Naive thymus-derived CD4-positive, alpha-beta T cell (primary cell): Measurements from ENCODE around the gene HES7. TPM values are rescaled to one million over a fixed set of nuclear protein-coding genes. Genes with fewer than 3 reads are reported as not detected.

Experiments
- ATAC-seq: fragments of 150-1000 bp; cut with Tn5 transposase; 2 replicates; pipeline ENCODE4 v1.10.0; 2021; ENCODE audit warnings: mild to moderate bottlenecking, moderate library complexity
- CTCF ChIA-PET: fragments of 350-600 bp; sonication (Branson Sonifier 250); formaldehyde crosslinking; loops from one replicate; lab custom pipeline; 2021; ENCODE audit warnings: antibody characterized with exemption; lab: Charles Lee
- POLR2A ChIA-PET: fragments of 350-600 bp; sonication (Branson Sonifier 250); formaldehyde crosslinking; loops from one replicate; lab custom pipeline; 2021; ENCODE audit warnings: antibody characterized with exemption, inconsistent platforms; lab: Charles Lee
- DNase-seq, 9 donors: peaks; one replicate each; pipeline versions ENCODE4 v3.0.0 to v3.0.0-alpha.2; 2020 to 2022; ENCODE audit warnings: mixed read lengths in 1 of 9
- H3K27ac ChIP-seq: one replicate; pipeline ENCODE4 v1.7.0; 2013; ENCODE audit warnings: mild to moderate bottlenecking, low read depth, low read length, moderate library complexity
- H3K27me3 ChIP-seq, 2 donors: one replicate each; pipeline ENCODE4 v1.7.0; 2013; ENCODE audit warnings: low read length in 2 of 2, mild to moderate bottlenecking in 2 of 2, moderate library complexity in 2 of 2; ENCODE audit not compliant: control insufficient read depth in 2 of 2, insufficient read depth in 2 of 2
- H3K36me3 ChIP-seq, 3 experiments: 1 replicate in 2 of 3; 2 replicates in 1 of 3; pipeline ENCODE4 v1.7.0; 2013; ENCODE audit warnings: low read length in 3 of 3, mild to moderate bottlenecking in 3 of 3, moderate library complexity in 1 of 3; ENCODE audit not compliant: insufficient read depth in 3 of 3, control insufficient read depth in 2 of 3
- H3K4me1 ChIP-seq, 2 donors: one replicate each; pipeline ENCODE4 v1.7.0; 2013; ENCODE audit warnings: low read length in 2 of 2, mild to moderate bottlenecking in 2 of 2, moderate library complexity in 1 of 2; ENCODE audit not compliant: control insufficient read depth in 2 of 2, insufficient read depth in 2 of 2
- H3K4me3 ChIP-seq: 2 replicates; pipeline ENCODE4 v1.7.0; 2013; ENCODE audit warnings: mild to moderate bottlenecking, low read length
- H3K9me3 ChIP-seq, 3 experiments: 1 replicate in 2 of 3; 2 replicates in 1 of 3; pipeline ENCODE4 v1.7.0; 2013; ENCODE audit warnings: low read length in 3 of 3; ENCODE audit not compliant: control insufficient read depth in 2 of 3
- H3K27ac Mint-ChIP-seq, 9 donors: one replicate each; pipeline ENCODE4 v1.8.0; 2020 to 2022; ENCODE audit warnings: mixed read lengths in 9 of 9, mild to moderate bottlenecking in 8 of 9, moderate library complexity in 5 of 9, inconsistent platforms in 2 of 9
- H3K27me3 Mint-ChIP-seq, 5 donors: one replicate each; pipeline ENCODE4 v1.8.0; 2021 to 2022; ENCODE audit warnings: mixed read lengths in 5 of 5, mild to moderate bottlenecking in 1 of 5
- H3K36me3 Mint-ChIP-seq, 5 donors: one replicate each; pipeline ENCODE4 v1.8.0; 2020 to 2022; ENCODE audit warnings: mixed read lengths in 5 of 5, mild to moderate bottlenecking in 3 of 5, inconsistent platforms in 1 of 5
- H3K4me1 Mint-ChIP-seq, 7 donors: one replicate each; pipeline ENCODE4 v1.8.0; 2020 to 2022; ENCODE audit warnings: mixed read lengths in 7 of 7, mild to moderate bottlenecking in 3 of 7, inconsistent platforms in 1 of 7
- H3K4me3 Mint-ChIP-seq, 10 donors: one replicate each; pipeline ENCODE4 v1.8.0; 2020 to 2022; ENCODE audit warnings: mild to moderate bottlenecking in 10 of 10, mixed read lengths in 10 of 10, moderate library complexity in 6 of 10, inconsistent platforms in 2 of 10
- H3K9me3 Mint-ChIP-seq, 11 donors: one replicate each; pipeline ENCODE4 v1.8.0; 2020 to 2022; ENCODE audit warnings: mixed read lengths in 11 of 11, mild to moderate bottlenecking in 4 of 11, inconsistent platforms in 1 of 11, moderate library complexity in 1 of 11
- intact Hi-C, 2 donors: fragments of 100-400 bp; cut with micrococcal nuclease; formaldehyde crosslinking; loops; one replicate each; pipeline ENCODE4 v1.15.1; 2023
- polyA plus RNA-seq, 2 donors: library from polyadenylated mRNA; unstranded; fragments of 300-500 nt; fragmentation: Illumina TruSeq; gene quantifications; one replicate each; pipeline ENCODE4 v1.2.3, GENCODE V29; 2021
- total RNA-seq, 6 experiments: library from RNA in 5 of 6; stranded (reverse) in 5 of 6; gene quantifications; 1 replicate in 5 of 6; 2 replicates in 1 of 6; pipeline ENCODE4 v1.2.3 and lab custom pipeline; 2021 to 2026

HES7 gene
- total and polyA plus RNA-seq, 7 experiments from 2014 or later: 0.22 to 0.98 (median 0.41) TPM; not detected in 2

- intact Hi-C loops: loop anchor here (1.0 to 10.0 kb wide), 6 partner anchors 12 to 916 kb away; partner anchors contain the start of genes CD68 (in 1 of the 2), DVL2 (in 1 of the 2) and PHF23 (in 1 of the 2)
- peak overlapping the region; percentile 80 for H3K4me3 ChIP-seq
- CTCF ChIA-PET: interaction anchor here (1.0 to 1.7 kb wide), 3 partner anchors 11 to 36 kb away, joined by 3 to 11 read pairs (median 3); no protein-coding TSS in a partner anchor
- H3K36me3 Mint-ChIP-seq: peaks cover 1 to 27% (median 13%) of the 10 kb centered on the region in 5 donors
- no peaks in the 10 kb centered on the region for H3K9me3 ChIP-seq
- peak overlapping the region in 6 of 10 donors; percentile 64 to 95 (median 91) for H3K4me3 Mint-ChIP-seq
- H3K36me3 ChIP-seq: peaks cover 29 to 49% (median 36%) of the 10 kb centered on the region in 3 experiments
- H3K27ac ChIP-seq: peak overlapping the region; percentile 95
- H3K4me1 ChIP-seq: peaks cover 50 to 53% of the 10 kb centered on the region in 2 donors
- peak overlapping the region in 2 of 9 donors; percentile 96 to 99 for H3K27ac Mint-ChIP-seq
- H3K9me3 Mint-ChIP-seq: peaks cover 0 to 22% (median 0%) of the 10 kb centered on the region in 11 donors
- peaks cover 0 to 68% (median 45%) of the 10 kb centered on the region in 7 donors for H3K4me1 Mint-ChIP-seq
- DNase-seq (peak; percentile 89 to 96 (median 93)), ATAC-seq (peak; percentile 67)
- H3K27me3 ChIP-seq: no peaks in the 10 kb centered on the region
- POLR2A ChIA-PET: interaction anchor here (0.6 to 14.5 kb wide), 13 partner anchors 12 to 304 kb away, joined by 3 to 820 read pairs (median 4); partner anchors contain the start of genes BORCS6, CTC1, PFAS and RANGRF
- no peaks in the 10 kb centered on the region for H3K27me3 Mint-ChIP-seq
Observed at GRCh38 chr17:8151120-8151640, 27.3 kb upstream of the HES7 start.

- Histone ChIP-seq H3K27me3 (no peaks in the 10 kb centered on the region), H3K9me3 (no peaks in the 10 kb centered on the region), H3K4me1 (peaks cover 44 to 52% of the 10 kb centered on the region in 2 donors), H3K4me3 (peak overlapping the region; percentile 40), H3K27ac (peak overlapping the region; percentile 95), H3K36me3 (peaks cover 30 to 52% (median 41%) of the 10 kb centered on the region in 3 experiments)
- peaks cover 0 to 66% (median 44%) of the 10 kb centered on the region in 7 donors for H3K4me1 Mint-ChIP-seq
- peaks cover 0 to 25% (median 0%) of the 10 kb centered on the region in 11 donors for H3K9me3 Mint-ChIP-seq
- H3K4me3 Mint-ChIP-seq: peak overlapping the region in 6 of 10 donors; percentile 64 to 95 (median 91)
- H3K27ac Mint-ChIP-seq: peak overlapping the region in 3 of 9 donors; percentile 11 to 99 (median 96)
- H3K36me3 Mint-ChIP-seq: peaks cover 4 to 34% (median 16%) of the 10 kb centered on the region in 5 donors
- ChIA-PET CTCF (interaction anchor here (0.7 to 1.7 kb wide), 4 partner anchors 10 to 37 kb away, joined by 3 to 11 read pairs (median 3); no protein-coding TSS in a partner anchor), POLR2A (interaction anchor here (0.6 to 14.5 kb wide), 15 partner anchors 11 to 303 kb away, joined by 3 to 820 read pairs (median 4); partner anchors contain the start of genes BORCS6, CTC1, PFAS and RANGRF)
- DNase-seq (no peak), ATAC-seq (no peak)
- intact Hi-C loops: loop anchor here (1.0 to 10.0 kb wide), 6 partner anchors 11 to 916 kb away; partner anchors contain the start of genes CD68 (in 1 of the 2), DVL2 (in 1 of the 2) and PHF23 (in 1 of the 2)
- H3K27me3 Mint-ChIP-seq: no peaks in the 10 kb centered on the region
Observed at GRCh38 chr17:8150194-8151119, 26.6 kb upstream of the HES7 start.

DNA sequence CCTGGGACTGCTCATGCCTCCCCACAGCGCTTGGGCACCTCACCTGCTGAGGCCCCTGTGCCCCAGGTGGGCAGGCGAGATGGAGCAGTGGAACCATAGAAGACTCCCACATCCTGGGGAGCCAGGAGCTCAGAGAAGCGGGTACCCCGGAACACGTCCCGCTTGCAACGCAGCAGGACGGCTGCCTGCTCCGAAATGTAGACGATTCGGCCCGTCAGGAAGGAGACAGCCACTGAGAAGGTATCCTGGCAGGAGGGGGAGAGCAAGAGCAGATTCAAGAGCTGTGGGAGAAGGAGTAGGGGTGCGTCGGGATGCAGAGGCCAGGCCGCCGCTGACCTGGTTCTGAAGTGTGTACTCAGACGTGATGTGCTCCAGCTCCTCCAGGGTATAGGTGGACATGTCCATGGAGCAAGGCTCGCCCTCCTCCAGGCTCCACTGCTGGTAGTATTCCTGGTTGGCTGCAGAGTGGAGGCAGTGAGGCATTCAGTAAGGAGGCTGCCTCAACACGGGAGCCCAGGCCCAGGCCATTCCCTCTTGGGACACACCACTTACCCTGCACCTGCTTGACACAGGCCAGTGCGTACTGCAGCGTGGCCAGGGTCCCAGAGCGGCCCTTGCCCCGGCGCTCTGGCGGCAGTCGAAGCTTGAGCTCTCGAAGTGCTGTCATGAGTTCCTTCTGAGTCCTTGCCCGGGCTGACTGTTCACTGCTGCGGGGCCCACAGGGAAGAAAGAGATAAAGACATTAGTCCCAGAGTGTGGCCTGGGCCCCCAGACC, 25.7 kb upstream of the HES7 start:
- peaks cover 36 to 44% of the 10 kb centered on the region in 2 donors for H3K4me1 ChIP-seq
- H3K9me3 ChIP-seq: no peaks in the 10 kb centered on the region
- no peaks in the 10 kb centered on the region for H3K27me3 ChIP-seq
- Mint-ChIP-seq H3K27me3 (no peaks in the 10 kb centered on the region), H3K4me3 (peak overlapping the region in 4 of 10 donors; percentile 44 to 95 (median 76)), H3K27ac (peak overlapping the region in 3 of 9 donors; percentile 32 to 96 (median 93)), H3K4me1 (peaks cover 0 to 57% (median 35%) of the 10 kb centered on the region in 7 donors), H3K9me3 (peaks cover 0 to 25% (median 0%) of the 10 kb centered on the region in 11 donors), H3K36me3 (peaks cover 4 to 34% (median 16%) of the 10 kb centered on the region in 5 donors)
- no peak overlapping the region for H3K4me3 ChIP-seq
- ChIA-PET POLR2A (interaction anchor here (0.5 to 9.7 kb wide), 8 partner anchors 10 to 309 kb away, joined by 3 to 136 read pairs (median 4); no protein-coding TSS in a partner anchor), CTCF (interaction anchor here (0.7 to 1.7 kb wide), 2 partner anchors 10 to 14 kb away, joined by 3 to 11 read pairs; no protein-coding TSS in a partner anchor)
- peaks cover 30 to 61% (median 41%) of the 10 kb centered on the region in 3 experiments for H3K36me3 ChIP-seq
- intact Hi-C loops: loop anchor here (5.0 to 10.0 kb wide), 3 partner anchors 575 to 915 kb away; partner anchors contain the start of genes CD68 (in 1 of the 2), DVL2 (in 1 of the 2) and PHF23 (in 1 of the 2)
- peak overlapping the region; percentile 95 for H3K27ac ChIP-seq
- DNase-seq (no peak), ATAC-seq (no peak)

- Mint-ChIP-seq H3K4me1 (peaks cover 0 to 47% (median 29%) of the 10 kb centered on the region in 7 donors), H3K27me3 (no peaks in the 10 kb centered on the region), H3K9me3 (peaks cover 0 to 30% (median 0%) of the 10 kb centered on the region in 11 donors), H3K27ac (peak overlapping the region in 5 of 9 donors; percentile 14 to 71 (median 55)), H3K4me3 (peak overlapping the region in 3 of 10 donors; percentile 11 to 32 (median 29)), H3K36me3 (peaks cover 6 to 42% (median 14%) of the 10 kb centered on the region in 5 donors)
- Histone ChIP-seq H3K27ac (no peak overlapping the region), H3K4me1 (peaks cover 26 to 33% of the 10 kb centered on the region in 2 donors), H3K27me3 (no peaks in the 10 kb centered on the region), H3K36me3 (peaks cover 30 to 71% (median 41%) of the 10 kb centered on the region in 3 experiments), H3K9me3 (no peaks in the 10 kb centered on the region), H3K4me3 (no peak overlapping the region)
- DNase-seq (no peak), ATAC-seq (no peak)
- ChIA-PET POLR2A (interaction anchor here (0.6 to 9.7 kb wide), 9 partner anchors 8 to 73 kb away, joined by 3 to 136 read pairs (median 5); no protein-coding TSS in a partner anchor), CTCF (interaction anchor here (0.7 kb wide), 1 partner anchor 88 kb away, joined by 4 read pairs; no protein-coding TSS in a partner anchor)
- intact Hi-C loops: no loop called here
Observed at GRCh38 chr17:8148560-8148959, 24.7 kb upstream of the HES7 start.

DNA sequence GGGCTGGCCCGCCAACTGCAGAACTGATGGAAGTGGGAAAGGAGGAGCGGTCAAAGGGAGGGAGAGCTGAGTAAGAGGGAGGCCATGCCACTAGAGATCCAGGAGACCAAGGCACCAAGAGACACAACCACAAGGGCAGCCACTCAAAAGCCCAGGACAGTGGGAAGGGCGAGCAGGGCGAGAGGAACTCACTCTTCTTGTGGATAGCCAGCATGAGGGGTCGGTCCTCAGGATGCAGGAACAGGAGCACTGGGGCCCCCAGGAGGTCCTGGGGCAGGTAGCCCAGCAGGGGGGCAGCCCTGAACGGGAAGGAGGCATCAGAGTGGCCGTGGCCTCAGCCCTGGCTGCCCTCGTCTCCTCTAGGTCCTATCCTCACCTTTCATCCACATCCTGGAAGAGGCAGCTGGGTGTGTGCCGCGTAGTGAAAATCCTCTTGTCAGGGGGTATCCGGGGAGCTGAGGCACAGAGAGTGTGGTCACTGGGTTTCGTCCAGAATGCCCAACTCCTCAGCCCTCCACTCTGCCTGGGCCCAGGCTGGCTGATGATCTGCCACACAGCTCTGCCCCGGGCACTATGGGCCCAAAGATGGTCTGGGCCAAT, 24.0 kb upstream of the HES7 start:
- peaks cover 6 to 42% (median 14%) of the 10 kb centered on the region in 5 donors for H3K36me3 Mint-ChIP-seq
- peaks cover 30 to 77% (median 41%) of the 10 kb centered on the region in 3 experiments for H3K36me3 ChIP-seq

More for the DNA sequence above, 24.0 kb upstream of the HES7 start:
- no peak for DNase-seq
- intact Hi-C loops: no loop called here
- Histone ChIP-seq H3K27ac (no peak overlapping the region), H3K4me1 (peaks cover 21 to 27% of the 10 kb centered on the region in 2 donors), H3K4me3 (no peak overlapping the region), H3K9me3 (no peaks in the 10 kb centered on the region), H3K27me3 (no peaks in the 10 kb centered on the region)
- Mint-ChIP-seq H3K27me3 (no peaks in the 10 kb centered on the region), H3K9me3 (peaks cover 0 to 30% (median 0%) of the 10 kb centered on the region in 11 donors), H3K27ac (peak overlapping the region in 7 of 9 donors; percentile 25 to 71 (median 55)), H3K4me1 (peaks cover 0 to 40% (median 23%) of the 10 kb centered on the region in 7 donors), H3K4me3 (peak overlapping the region in 3 of 10 donors; percentile 35 to 71 (median 57))
- no peak for ATAC-seq
- POLR2A ChIA-PET: interaction anchor here (0.6 to 9.7 kb wide), 10 partner anchors 8 to 74 kb away, joined by 3 to 136 read pairs (median 5); no protein-coding TSS in a partner anchor
- CTCF ChIA-PET: interaction anchor here (0.5 to 0.7 kb wide), 2 partner anchors 62 to 87 kb away, joined by 4 to 5 read pairs; partner anchors contain the start of gene AURKB
